ENCODE measurements around the gene ADD1.

ADD1 gene, protein sequence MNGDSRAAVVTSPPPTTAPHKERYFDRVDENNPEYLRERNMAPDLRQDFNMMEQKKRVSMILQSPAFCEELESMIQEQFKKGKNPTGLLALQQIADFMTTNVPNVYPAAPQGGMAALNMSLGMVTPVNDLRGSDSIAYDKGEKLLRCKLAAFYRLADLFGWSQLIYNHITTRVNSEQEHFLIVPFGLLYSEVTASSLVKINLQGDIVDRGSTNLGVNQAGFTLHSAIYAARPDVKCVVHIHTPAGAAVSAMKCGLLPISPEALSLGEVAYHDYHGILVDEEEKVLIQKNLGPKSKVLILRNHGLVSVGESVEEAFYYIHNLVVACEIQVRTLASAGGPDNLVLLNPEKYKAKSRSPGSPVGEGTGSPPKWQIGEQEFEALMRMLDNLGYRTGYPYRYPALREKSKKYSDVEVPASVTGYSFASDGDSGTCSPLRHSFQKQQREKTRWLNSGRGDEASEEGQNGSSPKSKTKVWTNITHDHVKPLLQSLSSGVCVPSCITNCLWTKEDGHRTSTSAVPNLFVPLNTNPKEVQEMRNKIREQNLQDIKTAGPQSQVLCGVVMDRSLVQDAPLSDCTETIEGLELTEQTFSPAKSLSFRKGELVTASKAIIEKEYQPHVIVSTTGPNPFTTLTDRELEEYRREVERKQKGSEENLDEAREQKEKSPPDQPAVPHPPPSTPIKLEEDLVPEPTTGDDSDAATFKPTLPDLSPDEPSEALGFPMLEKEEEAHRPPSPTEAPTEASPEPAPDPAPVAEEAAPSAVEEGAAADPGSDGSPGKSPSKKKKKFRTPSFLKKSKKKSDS

DNA sequence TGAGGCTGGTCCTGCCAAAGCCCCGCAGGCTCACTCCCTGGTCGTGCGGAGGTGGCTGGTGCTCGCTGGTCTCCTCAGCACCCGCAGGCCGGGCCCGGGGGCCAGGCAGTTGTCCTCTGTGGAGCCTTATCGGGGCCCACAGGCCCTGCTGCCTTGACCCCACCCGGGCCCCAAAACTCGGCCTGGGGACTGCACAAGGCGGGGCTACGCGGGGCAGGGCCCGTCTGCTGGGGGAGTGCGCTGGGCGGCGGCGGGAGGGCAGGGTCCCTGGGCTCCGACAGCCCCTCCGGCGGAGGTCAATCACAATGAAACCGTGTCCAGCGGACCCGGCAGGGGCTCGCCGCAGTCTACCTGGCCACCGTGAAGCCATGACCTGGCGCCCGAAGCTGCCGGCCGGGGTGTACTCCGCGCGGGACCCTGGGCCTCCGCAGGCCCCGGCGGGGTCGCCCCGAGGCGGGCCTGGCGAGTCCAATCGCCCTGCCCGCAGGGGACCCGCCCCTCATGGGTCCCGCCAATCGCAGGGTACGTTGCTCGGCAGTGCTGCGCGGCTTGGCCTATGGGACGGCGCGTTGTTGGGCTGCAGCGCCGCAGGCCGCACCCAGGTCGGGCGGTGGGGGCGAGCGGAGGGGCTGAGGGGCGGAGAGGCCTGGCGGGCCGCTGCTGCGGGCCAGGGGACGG, at the start of gene ADD1:
ADD1 (plus strand) TSS at position 582 of the 678 bp plus-strand sequence. CDS start 32,072 bp downstream, outside the sequence.
- peak; percentile 81 to 91 for DNase-seq (ENCODE audit: low read depth in 2 of 2, low spot score in 1 of 2)

DNA sequence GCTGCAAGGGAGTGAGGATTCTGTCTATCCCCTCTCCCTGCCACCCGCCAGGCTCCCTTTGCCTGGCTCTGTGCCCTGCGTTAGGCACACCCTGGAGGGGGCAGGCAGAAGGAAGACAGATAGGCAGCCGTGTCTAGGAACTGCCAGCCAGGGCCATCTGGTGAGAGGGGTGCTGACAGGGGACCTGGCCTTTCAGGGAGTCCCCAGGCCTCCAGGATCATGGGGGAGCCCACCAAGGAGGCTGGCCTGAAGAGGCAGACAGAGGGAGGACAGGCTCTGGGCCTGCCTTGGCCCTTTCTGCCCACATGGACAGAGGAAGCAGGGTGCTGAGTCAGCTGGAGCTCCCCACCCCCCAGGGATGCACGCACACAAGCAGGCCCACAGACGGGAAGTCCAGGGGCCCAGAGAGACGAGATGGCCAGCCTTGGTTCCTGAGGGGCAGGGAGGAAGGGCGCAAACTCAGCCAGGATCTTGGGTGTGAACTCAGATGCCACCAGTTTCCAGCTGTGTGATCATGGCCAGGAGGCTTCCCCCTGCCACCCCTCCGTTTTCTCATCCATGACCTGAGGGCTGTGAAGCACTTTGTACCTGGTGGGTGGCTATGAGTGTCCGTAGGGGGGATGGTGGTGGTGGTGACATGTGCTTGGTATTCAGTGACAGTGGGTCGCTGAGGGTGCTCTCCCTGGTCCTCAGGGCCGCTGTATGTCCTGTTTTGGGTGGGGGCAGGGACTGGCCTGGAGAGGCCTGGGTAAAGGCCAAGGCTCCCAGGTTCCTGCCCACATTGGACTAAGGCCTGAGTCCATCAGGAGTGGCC, 49.0 kb upstream of the ADD1 start:
- no peak for DNase-seq (ENCODE audit: low read depth in 2 of 2, low spot score in 1 of 2)

DNA sequence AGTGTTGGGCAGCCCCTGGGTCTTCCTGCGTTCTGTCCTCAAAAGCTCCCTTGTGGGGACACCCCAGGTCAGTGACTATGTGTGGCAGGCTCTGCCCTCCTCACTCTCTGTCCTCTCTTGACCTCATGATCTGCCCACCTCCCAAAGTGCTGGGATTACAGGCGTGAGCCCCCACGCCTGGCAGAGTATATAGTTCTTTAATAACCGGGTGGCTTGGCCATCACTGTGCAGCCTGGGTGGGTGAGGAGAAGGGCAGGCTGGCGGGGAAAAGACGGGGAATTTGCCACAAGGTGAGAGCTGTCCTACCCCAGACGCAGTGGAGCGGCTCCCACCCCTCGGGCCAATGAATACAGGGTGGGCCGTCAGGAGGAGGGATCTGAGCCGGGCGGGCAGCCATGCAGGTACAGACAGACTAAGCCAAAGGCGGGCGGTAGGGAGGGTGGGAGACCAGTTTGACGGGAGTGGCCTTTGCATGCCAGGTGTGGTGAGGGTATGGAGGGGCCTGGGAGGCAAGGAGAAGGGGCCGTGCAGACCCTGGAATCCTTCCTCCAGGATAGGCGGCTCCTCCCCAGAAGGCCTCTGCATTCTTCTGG, 48.2 kb upstream of the ADD1 start:
- no peak for DNase-seq (ENCODE audit: low read depth in 2 of 2, low spot score in 1 of 2)

DNA sequence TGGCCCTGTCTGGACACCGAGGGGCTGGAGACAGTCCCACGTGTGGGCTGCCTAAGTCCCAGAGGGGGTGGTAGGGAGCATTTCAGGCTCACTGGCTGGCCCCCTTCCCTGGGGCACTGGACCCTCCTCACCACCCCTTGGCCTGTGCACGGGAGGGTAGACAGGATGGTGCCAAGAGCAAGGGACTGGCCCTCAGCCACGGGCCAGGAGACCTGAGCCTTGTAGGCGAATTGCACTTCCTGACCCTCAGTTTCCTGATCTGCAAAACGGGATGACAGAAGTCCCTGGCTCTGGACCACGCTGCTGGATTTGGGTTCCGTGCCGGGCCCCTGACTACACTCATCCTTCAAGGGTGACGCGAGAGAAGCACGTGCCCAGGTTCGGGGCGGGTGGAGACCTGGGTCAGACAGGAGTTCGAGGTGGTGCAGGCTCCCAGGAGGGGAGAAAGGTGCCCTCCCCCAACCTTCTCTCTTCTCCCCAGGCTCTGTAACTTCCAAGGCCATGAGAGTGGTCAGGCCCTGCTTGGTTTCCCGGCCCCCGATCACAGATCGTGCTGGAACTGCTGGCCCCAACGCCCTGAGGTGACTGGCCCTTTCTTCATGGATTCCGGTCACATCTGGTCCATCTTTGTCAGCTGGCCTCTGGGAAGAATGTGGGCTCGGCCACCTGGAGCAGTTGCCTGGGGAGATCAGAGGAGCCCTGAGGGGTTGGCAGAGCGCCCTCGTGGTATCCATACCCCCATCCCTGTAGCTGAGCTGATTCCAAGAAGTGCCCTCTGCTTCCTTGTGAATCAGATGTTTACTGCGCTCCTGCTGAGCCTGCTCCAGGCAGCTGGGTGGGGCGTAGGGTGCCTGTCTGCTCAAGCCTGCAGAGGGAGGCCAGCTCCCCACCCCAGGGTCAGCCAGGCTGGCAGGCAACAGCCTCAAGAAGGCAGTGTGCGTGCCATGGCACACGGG, 47.5 kb upstream of the ADD1 start:
- no peak for DNase-seq (ENCODE audit: low read depth in 2 of 2, low spot score in 1 of 2)

DNA sequence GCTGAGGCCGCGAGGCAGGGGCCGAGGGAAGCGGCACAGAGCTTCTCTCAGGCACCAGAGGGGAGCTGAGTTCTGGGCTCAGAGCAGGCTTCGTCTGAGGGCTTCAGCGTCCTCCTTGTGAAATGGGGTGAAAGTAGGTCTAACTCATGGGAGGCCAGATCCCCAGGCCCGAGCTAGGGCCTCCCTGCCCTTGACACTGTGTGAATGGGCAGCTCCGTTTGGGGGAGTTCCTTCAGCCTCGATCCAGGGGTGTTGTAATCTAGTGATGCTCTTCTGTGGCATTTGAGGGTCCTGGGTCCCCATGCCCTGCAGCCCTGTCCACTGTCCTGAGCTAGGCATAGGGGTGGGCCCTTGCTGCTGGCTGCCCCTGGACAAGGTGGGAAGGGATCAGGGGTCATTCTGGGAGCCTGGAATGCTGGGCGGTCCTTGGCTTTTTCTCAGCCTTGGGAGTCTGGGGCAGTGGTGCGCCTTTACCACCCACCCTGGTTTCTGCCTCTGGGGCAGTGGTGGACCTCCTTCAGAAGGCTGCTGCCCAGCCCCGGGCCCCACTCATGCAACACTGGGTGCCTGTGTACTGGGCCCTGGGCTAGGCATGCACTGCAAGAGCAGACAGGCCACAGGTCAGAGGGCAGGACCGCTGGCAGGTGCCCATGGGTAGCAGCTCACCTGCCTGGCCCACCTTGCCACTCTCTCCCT, 46.6 kb upstream of the ADD1 start:
- no peak for DNase-seq (ENCODE audit: low read depth in 2 of 2, low spot score in 1 of 2)

DNA sequence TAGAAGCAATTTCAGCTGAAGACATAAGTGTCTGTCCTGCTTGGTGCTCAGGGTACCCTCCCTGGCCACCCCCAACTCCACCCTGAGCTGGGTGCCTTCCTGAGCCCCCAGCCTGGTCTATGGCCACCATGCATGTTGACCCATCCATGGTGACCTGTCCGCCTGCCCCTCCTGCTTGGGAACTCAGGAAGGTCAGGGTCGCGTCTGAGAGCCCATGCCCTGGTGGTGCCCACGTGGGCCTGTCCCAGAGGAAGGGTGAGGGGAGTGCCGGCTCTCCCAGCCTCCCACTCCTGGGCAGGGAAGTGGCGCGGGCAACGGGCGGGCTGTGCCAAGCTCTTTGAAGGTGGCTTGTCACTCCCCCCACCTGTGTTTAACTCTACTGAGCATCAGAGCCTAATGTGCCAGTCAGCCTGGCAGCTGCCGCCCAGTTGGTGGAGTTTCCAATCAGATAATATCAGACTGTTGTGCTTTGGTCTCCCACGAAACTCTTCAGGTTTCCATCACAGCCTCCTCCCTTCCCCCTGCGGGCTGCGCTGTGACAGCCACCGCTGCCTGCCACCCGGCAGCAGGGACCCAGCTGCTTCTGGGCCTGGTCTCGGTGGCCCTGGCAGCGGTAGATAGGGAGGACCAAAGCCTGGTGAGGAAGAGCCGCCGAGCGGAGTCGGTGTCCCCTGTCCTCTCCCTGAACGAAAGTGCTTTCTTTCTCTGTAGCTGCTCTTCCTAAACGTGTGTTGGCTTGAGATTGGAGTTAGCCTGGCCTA, 45.9 kb upstream of the ADD1 start:
- no peak for DNase-seq (ENCODE audit: low read depth in 2 of 2, low spot score in 1 of 2)

DNA sequence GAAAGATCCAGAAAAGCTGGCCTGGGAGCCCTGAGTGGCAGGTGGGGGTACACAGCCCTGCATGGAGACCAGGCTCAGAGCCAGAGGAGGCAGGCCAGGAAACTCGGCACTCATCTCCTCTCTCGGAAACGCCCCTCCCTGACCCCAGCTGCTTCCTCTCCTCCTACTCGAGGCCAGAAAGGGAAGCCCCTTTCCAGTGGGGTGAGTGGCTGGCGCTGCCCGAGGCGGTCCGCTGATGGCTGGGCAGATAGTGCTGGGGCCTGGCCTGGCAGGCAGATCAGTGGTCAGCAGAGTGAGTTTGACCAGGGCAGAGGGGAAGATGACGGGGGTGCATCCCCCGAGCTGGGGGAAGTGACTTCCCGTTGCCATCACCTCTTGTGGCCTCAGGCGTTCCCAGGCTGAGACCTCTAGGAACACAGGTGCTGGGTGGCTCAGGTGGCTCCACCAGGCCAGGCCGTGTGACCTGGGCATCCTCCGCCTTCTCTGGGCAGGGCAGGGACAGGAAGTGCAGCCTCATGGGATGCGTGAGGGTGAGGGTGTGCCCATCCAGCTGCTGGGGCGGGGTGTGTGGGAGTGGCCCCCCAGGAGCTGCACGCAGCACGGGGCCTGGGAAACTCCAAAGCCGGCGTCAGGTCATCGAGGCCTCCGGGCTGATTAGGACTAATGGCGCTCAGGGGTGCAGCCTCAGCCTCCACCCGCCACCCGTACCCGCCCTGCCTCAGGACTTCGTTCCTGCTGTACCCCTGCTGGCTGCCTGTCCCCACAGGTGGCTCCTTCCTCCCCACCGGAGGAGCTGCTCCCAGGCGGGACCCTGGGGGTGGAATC, 45.0 kb upstream of the ADD1 start:
- DNase-seq (ENCODE audit: low read depth in 2 of 2, low spot score in 1 of 2) = no peak

DNA sequence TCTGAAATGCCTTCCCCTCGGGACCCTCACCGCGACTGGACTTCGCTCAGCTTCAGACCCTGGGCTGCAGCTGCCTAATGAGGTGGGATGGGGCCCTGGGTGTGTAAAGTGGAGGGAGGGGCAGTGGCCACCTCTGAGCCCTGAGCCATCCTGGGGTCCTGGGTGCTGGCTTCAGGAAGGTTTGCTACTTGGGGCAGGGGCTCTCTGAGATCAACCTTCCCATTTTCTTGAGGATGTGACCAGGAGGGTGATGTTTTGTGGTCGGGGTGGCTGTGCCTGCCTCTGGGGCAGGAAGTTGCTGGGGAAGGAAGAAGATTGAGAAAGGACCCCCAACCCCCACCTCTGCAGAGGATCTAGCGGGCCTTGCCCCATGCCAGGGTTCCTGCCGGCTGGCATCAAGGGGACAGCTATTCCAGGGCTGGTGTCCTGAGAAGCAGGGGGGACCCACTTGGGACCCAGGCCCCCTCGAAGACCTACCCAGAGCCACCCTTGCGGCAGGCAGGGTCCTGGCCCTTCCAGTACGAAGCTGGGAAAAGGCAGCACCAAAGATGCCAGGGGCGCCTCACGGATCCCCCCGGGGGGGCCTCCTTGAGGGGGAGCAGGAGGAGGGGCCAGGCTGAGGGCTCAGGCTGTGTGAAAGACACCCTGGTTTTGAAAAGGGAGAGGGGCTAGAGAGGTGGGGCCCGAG, 44.3 kb upstream of the ADD1 start:
- no peak for DNase-seq (ENCODE audit: low read depth in 2 of 2, low spot score in 1 of 2)

DNA sequence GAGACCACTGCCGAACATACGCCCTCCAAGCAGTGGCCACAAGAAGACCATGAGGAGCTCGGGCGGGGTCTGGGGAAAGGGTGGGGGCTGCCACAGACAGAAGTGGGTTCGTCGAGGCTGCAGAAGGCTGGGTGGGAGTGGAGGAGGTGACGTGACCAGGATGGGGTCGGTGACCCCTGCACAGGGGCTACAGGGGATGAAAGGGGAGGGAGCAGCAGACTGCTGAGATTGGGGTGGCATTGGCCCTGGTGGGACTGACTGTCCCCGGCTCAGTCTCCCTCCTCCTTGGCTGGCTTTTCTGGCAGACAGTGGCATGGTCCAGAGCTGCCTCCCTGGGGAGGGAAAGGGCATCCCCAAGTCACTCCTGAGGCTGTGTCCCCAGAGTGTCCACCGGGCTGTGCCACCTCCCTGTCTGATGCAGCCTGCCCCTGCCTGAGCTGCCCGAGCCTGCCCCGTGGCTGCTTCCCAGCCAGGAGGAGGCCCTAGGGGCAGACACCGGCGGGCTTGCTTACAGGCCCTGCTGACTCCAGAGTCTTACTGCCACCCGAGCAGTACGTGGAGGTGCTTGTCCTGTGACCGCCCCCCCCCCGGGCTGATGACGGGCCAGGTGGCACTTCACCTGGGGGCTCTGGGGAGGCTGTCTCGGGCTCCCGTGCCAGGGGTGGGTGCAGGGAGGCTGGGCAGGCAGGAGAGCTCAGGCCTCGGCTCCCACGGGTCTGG, 43.5 kb upstream of the ADD1 start:
- no peak for DNase-seq (ENCODE audit: low read depth in 2 of 2, low spot score in 1 of 2)

DNA sequence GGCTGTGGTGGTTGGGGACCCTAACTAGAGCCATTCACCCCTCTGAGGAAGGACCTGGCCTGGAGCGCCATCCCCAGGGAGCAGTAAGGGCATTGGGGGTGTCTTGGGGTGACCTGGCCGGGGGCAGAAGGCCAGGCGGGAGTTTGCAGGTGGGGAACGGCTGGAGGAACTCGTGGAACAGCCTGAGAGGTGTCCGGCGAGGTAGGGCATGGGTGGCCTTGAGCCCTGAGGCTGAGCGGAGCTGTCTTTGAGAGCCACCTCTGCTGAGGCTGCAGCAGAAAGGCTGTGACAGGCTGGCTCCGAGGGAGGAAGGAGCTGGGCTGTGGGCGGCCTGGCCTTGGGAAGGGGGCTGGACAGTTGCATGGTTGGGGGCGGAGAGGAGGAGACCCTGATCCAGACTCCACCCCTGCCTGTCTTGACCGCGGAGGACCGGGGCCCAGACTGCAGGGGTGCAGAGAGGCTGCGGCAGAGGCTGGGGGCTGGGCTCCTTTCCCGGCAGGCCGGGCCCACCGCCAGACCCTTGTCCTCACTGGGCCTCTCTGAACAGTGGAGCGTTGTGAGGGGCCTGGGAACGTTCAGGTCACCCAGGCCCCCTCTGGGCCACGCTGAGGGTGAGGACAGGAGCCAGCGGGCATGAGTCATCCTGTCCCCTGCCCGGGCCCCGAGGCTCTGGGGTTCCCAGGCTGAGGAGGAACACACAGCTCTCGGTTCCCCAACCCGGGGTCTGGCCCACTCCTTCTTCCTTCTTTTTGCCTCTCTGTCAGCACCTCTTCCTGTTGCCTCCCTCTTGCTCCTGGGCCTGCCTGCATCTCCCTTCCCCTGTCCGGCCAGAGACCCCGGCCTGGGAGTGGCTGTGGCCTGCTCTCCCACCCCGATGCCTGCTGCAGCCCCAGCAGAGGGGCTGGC, 42.7 kb upstream of the ADD1 start:
- no peak for DNase-seq (ENCODE audit: low read depth in 2 of 2, low spot score in 1 of 2)

DNA sequence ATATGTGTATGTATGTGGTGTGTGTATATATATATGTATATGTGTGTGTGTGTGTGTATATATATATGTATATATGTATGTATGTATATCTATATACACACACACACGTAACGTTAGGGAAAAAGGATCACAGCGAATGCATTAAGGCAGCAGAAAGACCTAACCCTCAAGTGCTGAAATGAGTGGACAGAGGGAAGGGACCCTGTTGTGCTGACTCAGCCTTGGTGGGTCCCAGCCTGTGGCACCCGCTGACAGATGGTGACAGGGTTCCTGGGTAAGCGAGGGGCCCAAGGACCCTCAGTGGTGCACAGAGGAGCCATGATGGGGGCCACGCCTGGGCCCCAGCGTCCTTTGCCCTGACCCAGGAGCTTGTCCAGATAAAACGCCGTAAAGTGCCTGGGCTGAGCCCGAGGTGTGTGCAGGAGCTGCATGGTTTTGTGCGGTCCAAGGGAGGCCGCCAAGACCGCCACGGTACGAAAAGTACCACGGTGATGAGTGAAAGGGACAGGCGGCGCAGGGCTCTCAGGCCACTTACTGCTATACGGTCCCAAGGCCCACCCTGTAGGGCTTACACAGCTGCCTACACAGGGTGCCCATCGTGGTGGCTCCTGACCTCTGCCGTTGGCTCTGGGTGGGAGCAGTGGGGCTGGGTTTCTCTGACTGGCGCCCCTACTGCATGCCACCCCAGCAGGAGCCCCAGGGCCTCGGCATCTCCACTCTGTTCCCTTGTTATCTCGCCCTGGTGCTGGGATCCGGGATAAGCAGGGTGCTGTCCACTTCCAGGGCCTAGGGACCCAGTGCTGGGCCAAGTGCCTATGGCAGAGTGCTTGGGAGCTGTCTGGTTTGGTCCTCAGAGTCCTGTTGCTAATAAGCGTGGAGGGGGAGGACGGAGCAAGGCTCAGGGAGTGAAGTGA, 40.8 kb upstream of the ADD1 start:
- DNase-seq (ENCODE audit: low read depth in 2 of 2, low spot score in 1 of 2) = no peak

DNA sequence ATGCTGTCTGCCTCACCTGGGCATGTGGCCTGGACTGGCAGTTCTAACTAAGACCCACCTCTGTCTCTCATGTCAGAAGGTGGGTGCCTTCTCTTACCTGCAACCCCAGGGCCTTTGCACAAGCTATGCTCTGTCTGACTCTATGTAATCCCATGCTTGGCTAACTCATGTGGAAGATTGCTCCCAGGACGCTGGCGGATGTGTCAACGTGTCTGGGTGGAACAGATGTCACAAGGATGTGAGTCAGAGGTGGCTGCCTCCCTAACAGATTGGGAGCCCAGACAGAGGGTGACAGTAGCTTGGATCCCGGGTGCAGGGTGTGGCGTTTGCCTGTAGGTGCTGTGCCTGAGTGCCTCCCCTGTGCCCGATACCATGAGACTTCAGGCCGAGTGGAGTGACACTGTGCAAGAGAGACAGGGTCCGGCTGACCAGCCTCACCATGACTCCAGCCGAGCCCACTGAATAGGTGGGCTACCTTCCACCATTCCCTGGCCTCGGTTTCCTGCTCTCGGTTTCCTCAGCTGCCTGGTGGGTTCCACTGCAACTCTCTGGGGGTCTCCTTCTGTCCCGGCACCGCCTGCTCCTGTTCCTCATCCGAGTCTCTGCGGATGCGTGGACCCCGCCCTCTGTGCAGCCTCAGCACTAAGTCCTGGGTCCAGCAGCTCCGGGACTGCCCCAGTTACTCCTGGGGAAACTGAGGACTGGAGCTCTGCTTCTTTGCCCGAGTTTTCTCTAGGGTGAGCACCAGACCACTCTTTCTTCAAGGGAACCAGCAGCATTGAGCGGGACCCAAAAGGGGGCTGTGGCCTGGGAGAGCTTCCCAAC, 39.8 kb upstream of the ADD1 start:
- DNase-seq (ENCODE audit: low read depth in 2 of 2, low spot score in 1 of 2) = no peak

DNA sequence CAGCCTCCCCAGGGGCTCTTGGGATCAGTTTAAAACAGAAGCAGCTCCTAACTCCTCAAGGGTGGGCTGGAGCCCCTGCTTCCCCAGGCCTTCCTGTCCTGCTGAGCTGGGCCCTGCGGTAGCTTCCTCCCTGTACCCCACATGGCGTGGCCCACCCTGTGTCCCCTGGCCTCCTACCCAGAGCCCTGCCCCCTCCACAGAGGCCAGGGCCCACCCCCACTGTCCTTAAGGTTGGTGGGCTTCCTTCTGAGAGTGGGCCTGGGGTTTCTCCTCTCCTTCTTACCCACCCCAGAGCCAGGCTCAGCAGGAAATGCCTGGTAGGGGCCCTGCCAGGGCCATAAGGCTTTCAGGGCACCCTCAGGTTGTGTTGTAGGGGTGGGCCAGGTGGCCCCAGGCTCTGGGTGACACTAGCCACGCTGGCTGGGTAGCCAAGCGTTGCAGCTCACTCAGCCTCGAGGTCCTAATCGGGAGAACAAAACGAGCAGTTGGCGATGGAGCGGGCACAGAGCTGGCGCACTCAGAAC, 39.1 kb upstream of the ADD1 start:
- no peak for DNase-seq (ENCODE audit: low read depth in 2 of 2, low spot score in 1 of 2)
